Measurements from ENCODE around the gene UBL7. TPM values are rescaled to one million over a fixed set of nuclear protein-coding genes. Genes with fewer than 3 reads are reported as not detected.

UBL7 gene
- total RNA-seq, 1 experiment from 2014 or later: 65.3 TPM

DNA sequence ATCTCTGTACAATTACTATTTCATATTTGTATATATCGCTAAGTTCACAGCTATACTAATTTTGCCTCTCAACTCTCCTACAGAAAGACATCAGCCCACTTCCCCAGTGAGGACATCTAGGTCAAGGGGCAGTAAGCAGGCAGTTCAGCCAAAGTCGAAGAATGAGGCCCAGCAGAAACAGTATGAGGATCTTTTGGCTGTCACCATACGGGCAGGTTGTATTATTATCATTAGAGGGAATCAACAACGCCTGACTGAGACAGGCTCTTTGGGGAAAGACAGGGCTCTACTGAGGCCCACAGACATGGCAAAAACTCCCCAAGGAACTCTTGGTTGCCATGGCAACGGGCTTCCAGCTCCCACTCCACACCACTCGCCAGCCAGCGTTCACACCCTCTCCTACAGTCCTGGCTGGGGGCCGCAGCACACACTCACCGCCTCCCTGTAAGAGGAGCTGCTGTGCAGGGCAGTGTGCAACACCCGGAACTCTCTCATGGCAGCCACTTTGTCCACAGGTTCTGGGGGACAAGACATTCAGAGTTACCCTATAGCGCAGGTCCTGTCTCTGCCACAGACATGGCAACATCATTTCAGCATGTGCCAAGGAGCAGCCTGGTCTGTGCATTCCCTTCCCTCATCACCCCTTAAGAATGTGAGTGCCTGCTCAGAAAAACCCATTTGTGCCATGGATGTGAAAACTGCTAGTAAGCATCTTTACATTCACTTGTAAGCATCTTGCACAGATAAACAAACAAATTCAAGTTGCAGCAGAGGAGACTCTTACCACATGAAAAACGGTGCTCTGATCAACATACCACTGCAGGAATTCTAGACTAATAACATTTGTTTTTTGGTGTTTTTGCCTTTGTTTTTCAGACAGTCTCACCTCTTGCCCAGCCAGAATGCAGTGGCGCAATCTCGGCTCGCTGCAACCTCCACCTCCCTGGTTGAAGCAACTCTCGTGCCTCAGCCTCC, 8.8 kb downstream of the UBL7 start:
- no TSS peak for BruUV-seq (replicated peaks)
- ATAC-seq (no peak), DNase-seq (ENCODE audit: low read depth, low spot score) (no peak)
- Histone ChIP-seq H3K79me2 (ENCODE audit: insufficient read depth, low read length) (no peaks in the 10 kb centered on the region), H3K9ac (ENCODE audit: low read length) (no peak overlapping the region), H3K9me3 (ENCODE audit: control insufficient read depth in 1 of 2, insufficient read depth in 1 of 2, low read depth in 1 of 2, low read length in 2 of 2) (no peaks in the 10 kb centered on the region), H3K4me2 (ENCODE audit: low read length) (no peak overlapping the region), H2AFZ (ENCODE audit: low read depth, low read length, poor library complexity, severe bottlenecking) (no peak overlapping the region), H3K27ac (ENCODE audit: low read depth, low read length) (no peak overlapping the region), H3K4me1 (ENCODE audit: control insufficient read depth in 1 of 2, insufficient read depth in 2 of 2, low read length in 2 of 2) (peaks cover 5 to 13% of the 10 kb centered on the region in 2 experiments), H4K20me1 (ENCODE audit: insufficient read depth) (no peaks in the 10 kb centered on the region), H3K9me2 (ENCODE audit: insufficient read depth) (no peaks in the 10 kb centered on the region), H3K4me3 (replicated peaks in 1 of 2; ENCODE audit: low read depth in 1 of 2, low read length in 2 of 2) (no peak overlapping the region), H3K27me3 (ENCODE audit: insufficient read depth, low read length) (no peaks in the 10 kb centered on the region), H3K36me3 (ENCODE audit: control insufficient read depth in 1 of 2, insufficient read depth in 2 of 2, low read length in 2 of 2) (peaks cover 0 to 22% of the 10 kb centered on the region in 2 experiments; a peak in 3 of 4 replicates)
- TF ChIP-seq CBX3 (IDR thresholded peaks at IDR 0.05; ENCODE audit: low read depth): no peak
- no peak for TF ChIP-seq POLR2AphosphoS5 (IDR thresholded peaks at IDR 0.05; ENCODE audit: low read depth, low read length)
- no peak for TF ChIP-seq ELF1 (IDR thresholded peaks at IDR 0.05; ENCODE audit: borderline replicate concordance, low read depth)
- ChIA-PET POLR2A (no interaction called here), CTCF (no interaction called here), RAD21 (ENCODE audit: low non-redundant PET in 1 of 2, low total read pairs in 2 of 2, uncharacterized antibody in 2 of 2, unreplicated experiment in 2 of 2) (no interaction called here)
- intact Hi-C loops (cut with micrococcal nuclease): no loop called here

DNA sequence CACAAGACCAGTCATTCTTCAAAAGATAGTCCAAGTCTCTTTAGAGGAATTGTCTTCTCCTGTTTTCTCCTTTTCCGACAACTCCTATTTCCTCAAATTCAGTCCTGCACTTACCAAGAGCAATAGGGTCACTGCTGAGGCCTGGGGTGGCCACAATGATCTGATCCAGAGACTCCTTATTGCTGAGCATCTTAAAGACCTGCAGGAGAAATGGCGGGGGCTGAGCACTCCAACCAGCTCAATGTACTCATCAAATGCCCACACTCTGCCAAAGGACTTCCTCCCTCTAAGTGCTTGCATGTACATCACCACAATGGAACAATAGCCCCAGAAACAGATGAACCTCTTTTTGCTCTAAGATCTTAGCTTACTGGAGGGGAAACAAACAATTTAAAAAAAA, 9.6 kb downstream of the UBL7 start:
- H2AFZ ChIP-seq (ENCODE audit: low read depth, low read length, poor library complexity, severe bottlenecking): no peak overlapping the region
- no peak overlapping the region for H3K4me3 ChIP-seq (replicated peaks in 1 of 2; ENCODE audit: low read depth in 1 of 2, low read length in 2 of 2)
- H3K9me2 ChIP-seq (ENCODE audit: insufficient read depth): no peaks in the 10 kb centered on the region
- H3K27ac ChIP-seq (ENCODE audit: low read depth, low read length): no peak overlapping the region
- H3K36me3 ChIP-seq (ENCODE audit: control insufficient read depth in 1 of 2, insufficient read depth in 2 of 2, low read length in 2 of 2): peaks cover 0 to 29% of the 10 kb centered on the region in 2 experiments; a peak in 3 of 4 replicates
- no peaks in the 10 kb centered on the region for H4K20me1 ChIP-seq (ENCODE audit: insufficient read depth)
- ATAC-seq: no peak
- no peak overlapping the region for H3K9ac ChIP-seq (ENCODE audit: low read length)
- intact Hi-C loops (cut with micrococcal nuclease): no loop called here
- BruUV-seq (replicated peaks): no TSS peak
- no peaks in the 10 kb centered on the region for H3K27me3 ChIP-seq (ENCODE audit: insufficient read depth, low read length)
- H3K4me1 ChIP-seq (ENCODE audit: control insufficient read depth in 1 of 2, insufficient read depth in 2 of 2, low read length in 2 of 2): peaks cover 3 to 8% of the 10 kb centered on the region in 2 experiments
- ChIA-PET POLR2A (no interaction called here), RAD21 (ENCODE audit: low non-redundant PET in 1 of 2, low total read pairs in 2 of 2, uncharacterized antibody in 2 of 2, unreplicated experiment in 2 of 2) (no interaction called here), CTCF (no interaction called here)
- no peak overlapping the region for H3K4me2 ChIP-seq (ENCODE audit: low read length)
- no peak for DNase-seq (ENCODE audit: low read depth, low spot score)
- H3K9me3 ChIP-seq (ENCODE audit: control insufficient read depth in 1 of 2, insufficient read depth in 1 of 2, low read depth in 1 of 2, low read length in 2 of 2): no peaks in the 10 kb centered on the region
- no peaks in the 10 kb centered on the region for H3K79me2 ChIP-seq (ENCODE audit: insufficient read depth, low read length)
- no peak for TF ChIP-seq CBX3 (IDR thresholded peaks at IDR 0.05; ENCODE audit: low read depth)
- TF ChIP-seq ZNF274 (IDR thresholded peaks at IDR 0.05; ENCODE audit: low read depth, low read length): no peak
- no peak for TF ChIP-seq ELF1 (IDR thresholded peaks at IDR 0.05; ENCODE audit: borderline replicate concordance, low read depth)
- no peak for TF ChIP-seq SRF (IDR thresholded peaks at IDR 0.05; ENCODE audit: low read depth)
- no peak for TF ChIP-seq JUND (IDR thresholded peaks at IDR 0.05)
- TF ChIP-seq, protein P1, sequence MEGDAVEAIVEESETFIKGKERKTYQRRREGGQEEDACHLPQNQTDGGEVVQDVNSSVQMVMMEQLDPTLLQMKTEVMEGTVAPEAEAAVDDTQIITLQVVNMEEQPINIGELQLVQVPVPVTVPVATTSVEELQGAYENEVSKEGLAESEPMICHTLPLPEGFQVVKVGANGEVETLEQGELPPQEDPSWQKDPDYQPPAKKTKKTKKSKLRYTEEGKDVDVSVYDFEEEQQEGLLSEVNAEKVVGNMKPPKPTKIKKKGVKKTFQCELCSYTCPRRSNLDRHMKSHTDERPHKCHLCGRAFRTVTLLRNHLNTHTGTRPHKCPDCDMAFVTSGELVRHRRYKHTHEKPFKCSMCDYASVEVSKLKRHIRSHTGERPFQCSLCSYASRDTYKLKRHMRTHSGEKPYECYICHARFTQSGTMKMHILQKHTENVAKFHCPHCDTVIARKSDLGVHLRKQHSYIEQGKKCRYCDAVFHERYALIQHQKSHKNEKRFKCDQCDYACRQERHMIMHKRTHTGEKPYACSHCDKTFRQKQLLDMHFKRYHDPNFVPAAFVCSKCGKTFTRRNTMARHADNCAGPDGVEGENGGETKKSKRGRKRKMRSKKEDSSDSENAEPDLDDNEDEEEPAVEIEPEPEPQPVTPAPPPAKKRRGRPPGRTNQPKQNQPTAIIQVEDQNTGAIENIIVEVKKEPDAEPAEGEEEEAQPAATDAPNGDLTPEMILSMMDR (IDR thresholded peaks at IDR 0.05 in 2 of 3, conservative IDR thresholded peaks at IDR 0.05 in 1 of 3; ENCODE audit: borderline replicate concordance in 1 of 3, insufficient read depth in 1 of 3, low read depth in 2 of 3, low read length in 2 of 3): no peak
- TF ChIP-seq, protein P2, sequence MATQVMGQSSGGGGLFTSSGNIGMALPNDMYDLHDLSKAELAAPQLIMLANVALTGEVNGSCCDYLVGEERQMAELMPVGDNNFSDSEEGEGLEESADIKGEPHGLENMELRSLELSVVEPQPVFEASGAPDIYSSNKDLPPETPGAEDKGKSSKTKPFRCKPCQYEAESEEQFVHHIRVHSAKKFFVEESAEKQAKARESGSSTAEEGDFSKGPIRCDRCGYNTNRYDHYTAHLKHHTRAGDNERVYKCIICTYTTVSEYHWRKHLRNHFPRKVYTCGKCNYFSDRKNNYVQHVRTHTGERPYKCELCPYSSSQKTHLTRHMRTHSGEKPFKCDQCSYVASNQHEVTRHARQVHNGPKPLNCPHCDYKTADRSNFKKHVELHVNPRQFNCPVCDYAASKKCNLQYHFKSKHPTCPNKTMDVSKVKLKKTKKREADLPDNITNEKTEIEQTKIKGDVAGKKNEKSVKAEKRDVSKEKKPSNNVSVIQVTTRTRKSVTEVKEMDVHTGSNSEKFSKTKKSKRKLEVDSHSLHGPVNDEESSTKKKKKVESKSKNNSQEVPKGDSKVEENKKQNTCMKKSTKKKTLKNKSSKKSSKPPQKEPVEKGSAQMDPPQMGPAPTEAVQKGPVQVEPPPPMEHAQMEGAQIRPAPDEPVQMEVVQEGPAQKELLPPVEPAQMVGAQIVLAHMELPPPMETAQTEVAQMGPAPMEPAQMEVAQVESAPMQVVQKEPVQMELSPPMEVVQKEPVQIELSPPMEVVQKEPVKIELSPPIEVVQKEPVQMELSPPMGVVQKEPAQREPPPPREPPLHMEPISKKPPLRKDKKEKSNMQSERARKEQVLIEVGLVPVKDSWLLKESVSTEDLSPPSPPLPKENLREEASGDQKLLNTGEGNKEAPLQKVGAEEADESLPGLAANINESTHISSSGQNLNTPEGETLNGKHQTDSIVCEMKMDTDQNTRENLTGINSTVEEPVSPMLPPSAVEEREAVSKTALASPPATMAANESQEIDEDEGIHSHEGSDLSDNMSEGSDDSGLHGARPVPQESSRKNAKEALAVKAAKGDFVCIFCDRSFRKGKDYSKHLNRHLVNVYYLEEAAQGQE (IDR thresholded peaks at IDR 0.05; ENCODE audit: low read depth): no peak
- no peak for TF ChIP-seq RAD21 (IDR thresholded peaks at IDR 0.05; ENCODE audit: low read depth)
- TF ChIP-seq, protein P3, sequence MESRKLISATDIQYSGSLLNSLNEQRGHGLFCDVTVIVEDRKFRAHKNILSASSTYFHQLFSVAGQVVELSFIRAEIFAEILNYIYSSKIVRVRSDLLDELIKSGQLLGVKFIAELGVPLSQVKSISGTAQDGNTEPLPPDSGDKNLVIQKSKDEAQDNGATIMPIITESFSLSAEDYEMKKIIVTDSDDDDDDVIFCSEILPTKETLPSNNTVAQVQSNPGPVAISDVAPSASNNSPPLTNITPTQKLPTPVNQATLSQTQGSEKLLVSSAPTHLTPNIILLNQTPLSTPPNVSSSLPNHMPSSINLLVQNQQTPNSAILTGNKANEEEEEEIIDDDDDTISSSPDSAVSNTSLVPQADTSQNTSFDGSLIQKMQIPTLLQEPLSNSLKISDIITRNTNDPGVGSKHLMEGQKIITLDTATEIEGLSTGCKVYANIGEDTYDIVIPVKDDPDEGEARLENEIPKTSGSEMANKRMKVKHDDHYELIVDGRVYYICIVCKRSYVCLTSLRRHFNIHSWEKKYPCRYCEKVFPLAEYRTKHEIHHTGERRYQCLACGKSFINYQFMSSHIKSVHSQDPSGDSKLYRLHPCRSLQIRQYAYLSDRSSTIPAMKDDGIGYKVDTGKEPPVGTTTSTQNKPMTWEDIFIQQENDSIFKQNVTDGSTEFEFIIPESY (IDR thresholded peaks at IDR 0.05; ENCODE audit: extremely low read depth, insufficient replicate concordance, low read length): no peak
